GM19035 (cell line): Measurements from ENCODE around the gene WNT16.
"Not testable (repeated sequence)": the region's sequence is repeated elsewhere in the genome, so short reads cannot be mapped to it uniquely, and the experiment has no call there.

ENCODE experiments used
- ATAC-seq: cut with Tn5 transposase; IDR thresholded peaks from one replicate; pipeline ENCODE4 v1.9.1; 2021; ENCODE audit not compliant: unreplicated experiment

Gene WNT16

DNA sequence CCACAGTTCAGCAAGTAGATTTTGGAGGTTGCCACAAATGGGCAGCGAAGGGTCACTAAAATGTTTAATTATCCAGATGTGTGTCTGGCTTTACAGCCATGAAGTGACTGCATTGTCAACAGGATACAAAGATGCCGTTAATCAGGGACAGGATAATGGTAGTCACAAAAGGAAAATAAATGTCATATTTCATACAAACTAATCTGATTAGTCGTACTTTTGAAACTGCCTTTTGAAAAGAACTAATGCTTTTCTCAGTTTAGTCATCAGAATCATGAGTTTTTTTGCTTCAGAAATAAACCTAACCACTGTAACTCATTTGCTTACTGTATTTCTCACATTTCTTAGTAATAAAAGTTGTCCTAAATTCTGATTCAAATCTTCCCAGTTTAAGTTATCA is 22.2 kb upstream of the WNT16 start:
- ATAC-seq: no peak

DNA sequence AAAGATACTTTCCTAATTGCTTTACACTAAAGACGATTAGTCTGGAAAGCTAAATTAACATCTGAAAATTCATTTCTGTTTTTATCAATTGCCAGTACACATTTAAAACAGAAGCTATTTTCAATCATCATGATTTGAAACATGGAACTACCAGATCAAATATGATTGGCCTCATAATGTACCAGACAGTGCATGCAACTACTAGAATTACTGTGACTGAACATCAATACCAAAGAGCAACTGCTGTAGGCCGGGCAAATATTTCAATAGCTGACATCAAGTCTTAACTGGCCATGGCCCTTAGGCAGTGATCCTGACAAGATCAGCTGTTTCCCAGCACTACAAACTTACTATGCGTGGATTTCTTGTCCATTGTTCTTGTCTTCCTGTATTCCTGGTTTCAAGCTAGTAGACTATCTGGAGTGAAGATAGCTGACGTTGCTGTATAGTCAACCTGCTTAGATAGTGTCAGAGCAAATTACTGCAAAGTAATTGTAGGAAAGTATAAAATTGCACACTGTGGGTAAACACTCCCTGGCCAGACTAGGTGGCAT is 21.7 kb upstream of the WNT16 start:
- ATAC-seq: peak; percentile 40

DNA sequence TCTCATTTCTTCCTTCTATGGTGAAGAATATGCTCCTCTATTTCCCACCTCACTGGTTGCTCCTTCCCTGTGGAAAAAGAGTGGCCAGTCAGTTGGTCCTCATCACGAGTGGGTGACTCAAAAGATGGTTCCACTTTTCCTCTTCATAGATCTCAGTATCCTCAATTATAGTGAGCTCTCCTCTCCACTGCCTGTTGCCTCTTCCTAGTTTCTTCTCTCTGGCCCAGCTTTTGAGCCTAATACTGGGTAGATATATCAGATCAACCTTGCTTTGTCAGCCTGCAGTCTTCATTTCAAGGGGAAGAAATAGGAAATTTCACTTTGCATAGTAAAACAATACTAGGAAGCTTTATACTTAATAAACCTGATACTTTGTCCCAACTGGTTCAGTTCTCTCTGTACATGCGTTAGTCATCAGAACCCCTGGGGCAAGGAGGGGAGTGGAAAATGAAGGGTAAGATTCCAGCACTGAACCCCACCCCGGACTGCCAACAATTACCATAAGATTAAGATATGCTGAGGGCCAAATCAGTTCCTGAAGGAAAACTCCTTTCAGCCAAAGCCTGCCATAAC is 15.5 kb upstream of the WNT16 start:
- ATAC-seq: peak; percentile 4

DNA sequence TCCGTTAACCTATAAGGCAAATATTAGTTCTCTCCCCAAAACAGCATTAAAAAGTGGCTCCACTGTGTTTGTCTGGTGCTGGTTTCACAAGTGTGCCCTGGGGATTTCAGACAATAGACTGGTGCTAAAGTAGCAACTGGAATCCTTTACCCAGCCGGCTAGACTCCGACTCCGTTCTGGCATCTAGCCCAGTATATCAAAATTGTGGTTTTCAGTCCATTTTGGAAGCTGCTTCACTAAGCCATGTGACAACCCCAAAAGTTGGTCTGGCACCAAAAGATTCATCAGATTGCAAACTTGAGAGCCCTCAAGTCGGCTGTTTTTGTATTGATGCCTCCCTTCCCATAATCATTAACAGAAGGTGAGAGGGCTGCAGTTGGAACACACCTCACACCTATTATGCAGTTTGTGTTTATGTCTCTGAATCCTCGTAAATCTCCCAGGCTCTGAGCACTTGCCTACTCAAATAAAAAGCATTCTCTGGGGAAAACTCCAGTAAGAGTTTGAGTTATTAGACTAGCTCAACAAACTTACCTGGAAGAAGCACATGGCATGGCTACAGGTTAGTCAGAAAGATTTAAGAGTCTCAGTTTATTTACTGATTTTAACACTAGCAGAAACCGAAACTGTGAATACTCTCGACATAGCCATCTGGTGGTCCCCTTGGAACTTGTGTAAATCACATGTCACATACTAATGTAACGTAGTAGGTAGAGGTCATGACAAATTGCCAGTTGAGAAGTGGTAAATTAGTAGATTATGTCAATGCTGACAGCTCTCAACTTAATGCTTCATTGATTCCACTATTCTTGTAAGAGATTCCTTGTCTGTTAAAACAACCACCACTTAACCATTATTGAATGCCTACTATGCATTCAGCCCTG is 14.8 kb upstream of the WNT16 start:
- ATAC-seq: peak; percentile 93

DNA sequence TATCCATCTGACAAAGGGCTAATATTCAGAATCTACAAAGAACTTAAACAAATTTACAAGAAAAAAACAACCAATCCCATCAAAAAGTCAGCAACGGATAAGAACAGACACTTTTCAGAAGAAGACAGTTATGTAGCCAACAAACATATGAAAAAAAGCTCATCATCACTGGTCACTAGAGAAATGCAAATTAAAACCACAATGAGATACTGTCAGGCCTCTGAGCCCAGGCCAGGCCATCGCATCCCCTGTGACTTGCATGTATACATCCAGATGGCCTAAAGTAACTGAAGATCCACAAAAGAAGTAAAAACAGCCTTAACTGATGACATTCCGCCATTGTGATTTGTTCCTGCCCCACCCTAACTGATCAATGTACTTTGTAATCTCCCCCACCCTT is 13.6 kb upstream of the WNT16 start:
- not testable (repeated sequence) for ATAC-seq

DNA sequence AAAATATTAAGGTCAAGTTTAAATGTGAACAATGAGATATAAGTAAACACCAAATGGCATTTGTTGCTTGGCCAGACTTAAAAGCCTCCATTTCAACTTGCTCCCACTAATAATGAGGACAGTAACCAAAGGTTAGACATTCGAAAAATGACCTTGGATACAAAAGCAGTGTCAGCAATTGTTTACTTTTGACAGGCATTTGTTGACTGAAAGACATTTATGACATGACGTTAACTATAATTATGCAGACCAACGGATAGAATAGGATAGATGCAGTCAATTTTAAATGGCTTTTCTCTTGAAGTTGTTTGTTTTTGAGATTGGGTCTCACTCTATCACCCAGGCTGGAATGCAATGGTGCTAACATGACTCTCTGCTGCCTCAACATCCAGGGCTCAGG is 6.3 kb upstream of the WNT16 start:
- no peak for ATAC-seq

DNA sequence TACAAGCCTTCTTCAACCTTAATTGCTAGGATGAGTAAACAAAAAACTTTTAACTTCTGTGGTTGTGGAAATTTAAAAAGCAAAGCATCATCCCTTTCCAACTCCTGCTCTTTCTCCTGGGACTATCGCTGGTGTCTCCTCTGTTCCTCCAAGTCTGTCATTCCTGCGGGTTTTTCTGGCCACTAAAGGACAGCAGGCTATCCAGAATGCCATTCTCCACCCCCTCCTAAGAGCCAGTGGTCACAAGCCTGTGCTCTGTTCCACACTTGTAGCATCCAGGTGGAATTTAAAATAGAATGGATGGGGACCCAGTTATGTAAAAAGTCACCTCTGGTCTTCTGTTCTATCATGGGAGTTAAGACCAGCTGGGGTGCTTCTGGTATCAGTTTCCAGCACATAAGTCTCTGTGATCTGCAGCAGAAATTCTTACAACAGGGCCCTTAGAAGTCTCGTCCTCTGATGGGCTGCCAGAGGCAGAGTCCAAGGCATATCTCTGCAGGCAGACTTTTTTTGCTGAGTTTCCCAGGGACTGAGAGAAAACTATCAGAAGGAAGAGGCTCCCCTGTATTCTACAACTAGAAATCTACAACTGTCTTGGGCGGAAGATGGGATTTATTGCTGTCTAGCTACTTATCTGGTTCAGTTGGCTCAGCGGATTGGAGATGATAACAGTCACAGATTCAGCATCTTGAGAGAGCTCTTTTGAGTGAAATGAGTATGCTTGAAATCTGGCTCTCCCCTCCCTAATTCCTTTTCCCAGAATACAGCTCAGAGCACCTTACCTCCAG is 5.1 kb upstream of the WNT16 start:
- ATAC-seq: no peak

DNA sequence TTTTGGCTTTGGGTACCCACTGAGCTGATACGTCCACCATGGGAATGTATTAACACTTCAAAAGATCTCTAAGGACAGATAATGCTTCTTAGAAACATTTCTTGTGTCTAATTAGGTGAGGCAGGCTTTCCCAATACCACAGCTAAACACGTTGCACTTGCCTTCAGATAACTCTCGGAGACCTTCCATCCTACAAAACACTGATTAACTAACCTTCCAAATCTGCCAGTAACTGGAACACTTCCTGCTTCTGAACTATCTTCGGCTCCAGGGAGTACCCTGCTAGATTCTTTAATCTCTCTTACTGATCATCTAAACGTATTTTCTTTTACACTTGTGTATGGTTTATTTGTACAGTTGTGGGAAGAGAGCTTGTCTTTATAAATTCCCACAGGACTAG is 1.1 kb upstream of the WNT16 start:
- no peak for ATAC-seq

DNA sequence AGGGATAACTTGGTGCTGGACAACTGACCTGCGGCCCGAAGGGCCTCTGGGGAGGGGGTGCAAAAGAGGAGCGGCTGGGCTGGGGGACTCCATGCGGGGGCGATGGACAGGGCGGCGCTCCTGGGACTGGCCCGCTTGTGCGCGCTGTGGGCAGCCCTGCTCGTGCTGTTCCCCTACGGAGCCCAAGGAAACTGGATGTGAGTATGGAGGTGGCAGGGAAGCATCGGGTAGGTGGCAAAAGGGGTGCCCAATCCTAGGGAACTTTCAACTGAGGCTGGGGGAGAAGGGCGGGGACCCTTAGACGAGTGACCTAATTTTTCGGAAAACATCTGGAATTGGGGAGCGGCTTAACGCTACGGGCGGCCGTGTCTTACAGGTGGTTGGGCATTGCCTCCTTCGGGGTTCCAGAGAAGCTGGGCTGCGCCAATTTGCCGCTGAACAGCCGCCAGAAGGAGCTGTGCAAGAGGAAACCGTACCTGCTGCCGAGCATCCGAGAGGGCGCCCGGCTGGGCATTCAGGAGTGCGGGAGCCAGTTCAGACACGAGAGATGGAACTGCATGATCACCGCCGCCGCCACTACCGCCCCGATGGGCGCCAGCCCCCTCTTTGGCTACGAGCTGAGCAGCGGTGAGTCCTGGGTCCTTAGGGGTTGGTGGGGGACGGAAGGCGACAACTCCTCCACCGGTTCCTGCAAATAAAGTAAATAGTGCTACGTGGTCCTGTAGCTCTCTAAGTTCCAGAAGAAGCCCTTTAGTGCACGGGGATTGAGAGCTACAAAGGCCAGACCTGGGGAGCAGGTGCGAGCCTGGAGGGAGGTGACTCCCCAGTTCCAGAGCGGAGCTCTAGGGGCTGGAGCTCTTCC is 622 bp downstream of the WNT16 start:
- peak; percentile 68 for ATAC-seq

DNA sequence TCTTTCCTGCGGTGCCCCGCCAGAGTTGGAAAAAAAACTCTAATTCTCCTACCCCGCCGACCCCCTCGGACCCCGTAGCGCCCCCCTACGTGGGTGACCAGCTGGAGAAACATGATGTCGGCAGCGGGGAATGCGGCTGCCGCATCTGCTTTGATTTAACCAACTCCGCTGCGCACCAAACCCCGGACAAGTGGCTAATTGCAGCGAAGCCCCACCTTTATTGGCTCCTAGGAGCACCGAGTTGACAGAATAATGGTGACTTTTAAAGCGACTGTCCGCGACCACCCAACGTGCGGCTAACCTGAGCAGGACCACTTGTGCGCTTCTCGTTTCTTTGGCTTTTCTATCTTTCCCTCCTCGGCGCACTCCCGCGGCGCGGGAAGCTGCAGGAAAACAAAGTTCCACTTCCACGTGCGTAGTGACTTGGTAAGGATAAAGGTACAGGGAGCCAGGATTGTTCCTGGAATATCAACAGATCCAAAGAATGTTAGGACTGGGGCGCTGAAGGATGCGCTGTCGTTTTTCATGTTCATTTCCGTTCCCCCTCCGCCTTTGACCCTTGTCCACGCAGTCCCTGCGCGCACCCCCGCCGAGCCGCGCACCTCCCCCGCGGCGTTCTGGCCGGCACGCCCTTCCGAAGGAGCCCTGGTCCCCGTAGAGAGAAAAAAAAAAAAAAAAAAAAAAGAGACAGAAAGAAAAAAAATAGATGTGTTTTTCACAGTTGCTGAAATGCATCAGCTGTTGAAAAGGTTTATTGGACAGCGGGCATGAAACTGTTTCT is 1.4 kb downstream of the WNT16 start:
- peak; percentile 41 for ATAC-seq

DNA sequence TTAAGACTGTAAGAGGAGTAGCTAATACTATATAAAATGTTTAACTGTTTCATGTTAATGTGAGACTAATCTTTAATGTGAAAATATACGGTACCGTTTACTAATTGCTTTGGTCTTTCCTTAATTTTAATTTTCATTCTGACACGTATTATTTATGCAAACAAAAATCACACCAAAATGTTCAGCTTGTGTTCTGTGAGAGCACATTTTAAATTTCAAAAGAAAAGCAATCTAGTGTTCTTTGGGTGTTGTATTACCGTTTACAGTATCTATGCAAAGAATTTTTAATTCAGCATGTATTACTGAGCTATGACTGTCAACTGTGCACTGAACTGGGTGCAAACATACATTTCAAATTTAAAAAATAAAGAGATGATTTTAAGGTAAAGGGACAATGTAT is 2.2 kb downstream of the WNT16 start:
- ATAC-seq: no peak

DNA sequence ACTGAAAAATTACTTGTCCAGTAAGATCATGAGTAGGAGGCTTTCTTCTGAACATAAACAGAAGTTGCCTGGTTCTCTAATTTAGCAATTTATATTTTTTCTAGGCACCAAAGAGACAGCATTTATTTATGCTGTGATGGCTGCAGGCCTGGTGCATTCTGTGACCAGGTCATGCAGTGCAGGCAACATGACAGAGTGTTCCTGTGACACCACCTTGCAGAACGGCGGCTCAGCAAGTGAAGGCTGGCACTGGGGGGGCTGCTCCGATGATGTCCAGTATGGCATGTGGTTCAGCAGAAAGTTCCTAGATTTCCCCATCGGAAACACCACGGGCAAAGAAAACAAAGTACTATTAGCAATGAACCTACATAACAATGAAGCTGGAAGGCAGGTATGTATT is 2.8 kb downstream of the WNT16 start:
- no peak for ATAC-seq

DNA sequence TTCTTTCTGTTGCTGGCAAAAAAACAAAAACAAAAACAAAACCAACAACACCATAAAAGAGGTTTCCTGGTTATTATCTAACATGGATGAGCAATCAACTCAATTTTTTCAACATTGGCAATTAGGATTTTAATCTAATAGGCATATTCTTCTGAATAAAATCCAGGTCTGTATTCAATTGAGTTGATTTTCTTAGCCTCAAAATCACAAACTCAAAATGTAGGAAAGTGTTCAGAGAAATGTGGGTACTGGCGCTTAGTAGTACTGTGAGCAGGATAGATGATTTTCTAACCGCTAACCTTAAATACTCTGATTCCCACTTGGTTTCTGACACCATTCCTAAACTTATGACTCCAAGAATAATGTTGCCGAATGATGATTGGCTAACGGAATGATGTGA is 5.6 kb downstream of the WNT16 start:
- ATAC-seq: no peak

DNA sequence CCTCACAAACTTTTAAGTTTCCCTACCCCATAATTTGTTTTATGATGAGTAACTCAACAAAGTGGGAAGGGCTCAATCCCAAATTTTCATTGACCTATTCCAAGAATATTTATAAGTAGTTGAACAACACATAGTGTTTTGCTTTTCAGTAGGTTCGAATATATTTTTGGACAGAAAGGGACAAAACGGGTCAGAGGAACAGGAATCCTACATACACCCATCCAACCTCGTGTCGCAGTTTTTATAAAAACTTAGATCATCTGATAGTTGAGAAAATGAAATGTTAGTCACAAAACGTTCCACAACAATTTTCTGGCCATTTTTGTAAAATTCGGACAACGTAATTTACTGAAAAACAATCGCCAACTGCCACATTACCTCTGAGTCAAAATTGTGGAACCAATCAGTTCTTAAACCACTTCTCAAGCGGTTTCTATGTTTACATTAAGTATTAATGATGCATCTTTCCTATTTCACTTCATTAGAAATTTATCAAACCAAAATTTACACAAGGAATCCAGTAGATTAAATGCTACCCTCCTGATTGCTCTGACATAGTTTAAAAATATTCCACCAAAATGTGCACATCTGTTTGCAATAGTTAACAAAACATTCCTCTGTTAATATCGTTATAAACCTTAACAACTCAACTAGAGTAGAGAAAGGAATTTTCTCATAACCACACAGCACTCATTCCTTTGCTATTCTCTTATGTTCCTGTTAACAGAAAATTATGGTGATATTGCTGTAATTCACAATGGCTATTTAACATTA is 6.3 kb downstream of the WNT16 start:
- no peak for ATAC-seq

DNA sequence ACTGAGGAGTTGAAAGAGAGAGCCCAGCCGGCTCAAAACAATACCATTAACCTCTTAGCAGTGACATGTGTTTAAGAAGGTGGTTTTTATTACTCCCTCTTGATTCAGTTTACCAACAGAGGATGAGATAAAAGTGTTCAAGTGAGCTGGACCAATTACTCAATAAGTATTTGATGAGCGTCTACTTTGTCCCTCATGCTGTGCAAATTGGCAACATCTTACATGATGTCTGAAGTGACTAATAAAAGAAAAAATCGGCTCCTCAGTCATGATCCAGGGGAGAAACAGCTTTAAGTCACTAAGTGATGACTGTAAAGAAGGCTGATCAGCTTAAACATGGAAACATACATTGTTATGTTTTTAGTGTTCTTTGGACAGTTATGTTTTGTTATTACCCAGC is 7.8 kb downstream of the WNT16 start:
- no peak for ATAC-seq

DNA sequence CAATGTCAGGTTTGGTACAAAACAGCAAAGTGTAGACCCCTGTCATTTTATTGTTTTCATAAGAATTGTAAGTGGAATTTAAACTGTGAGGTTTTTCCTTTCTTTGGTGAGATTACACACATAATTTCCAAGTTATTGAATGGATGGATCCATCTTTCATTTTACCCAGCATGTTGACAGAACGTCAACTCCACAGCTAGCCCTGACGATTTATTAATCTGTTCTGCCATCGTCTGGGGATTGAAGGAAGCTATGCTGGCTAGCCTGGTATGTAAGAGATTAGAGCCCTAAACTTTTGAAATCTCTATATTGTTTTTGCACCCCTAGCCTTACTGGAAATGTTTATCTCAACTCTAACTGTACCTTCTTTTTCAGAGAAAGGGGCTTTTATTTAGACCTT is 8.6 kb downstream of the WNT16 start:
- ATAC-seq: no peak

DNA sequence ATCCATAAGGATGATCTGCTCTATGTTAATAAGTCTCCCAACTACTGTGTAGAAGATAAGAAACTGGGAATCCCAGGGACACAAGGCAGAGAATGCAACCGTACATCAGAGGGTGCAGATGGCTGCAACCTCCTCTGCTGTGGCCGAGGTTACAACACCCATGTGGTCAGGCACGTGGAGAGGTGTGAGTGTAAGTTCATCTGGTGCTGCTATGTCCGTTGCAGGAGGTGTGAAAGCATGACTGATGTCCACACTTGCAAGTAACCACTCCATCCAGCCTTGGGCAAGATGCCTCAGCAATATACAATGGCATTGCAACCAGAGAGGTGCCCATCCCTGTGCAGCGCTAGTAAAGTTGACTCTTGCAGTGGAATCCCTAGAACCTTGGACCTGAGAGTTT is 10.3 kb downstream of the WNT16 start:
- no peak for ATAC-seq

DNA sequence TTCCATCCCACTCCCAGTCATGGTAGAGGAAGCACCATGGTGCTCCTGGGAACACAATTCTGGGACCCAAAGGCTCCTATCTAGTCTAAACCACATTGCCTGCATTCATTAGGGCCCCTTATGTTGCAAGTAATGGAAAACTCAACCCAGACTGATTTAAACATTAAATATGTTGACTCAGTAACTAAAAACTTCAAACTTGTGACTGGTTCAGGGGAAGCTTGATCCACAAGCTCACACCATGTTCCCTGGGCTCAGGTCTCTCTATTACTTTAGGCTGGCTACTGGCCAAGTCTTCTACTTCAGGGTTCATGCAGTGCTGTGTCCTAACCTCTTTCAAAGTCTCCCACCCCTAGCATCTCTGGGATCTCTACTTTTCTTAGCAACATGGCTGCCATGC is 13.1 kb downstream of the WNT16 start:
- ATAC-seq: no peak

DNA sequence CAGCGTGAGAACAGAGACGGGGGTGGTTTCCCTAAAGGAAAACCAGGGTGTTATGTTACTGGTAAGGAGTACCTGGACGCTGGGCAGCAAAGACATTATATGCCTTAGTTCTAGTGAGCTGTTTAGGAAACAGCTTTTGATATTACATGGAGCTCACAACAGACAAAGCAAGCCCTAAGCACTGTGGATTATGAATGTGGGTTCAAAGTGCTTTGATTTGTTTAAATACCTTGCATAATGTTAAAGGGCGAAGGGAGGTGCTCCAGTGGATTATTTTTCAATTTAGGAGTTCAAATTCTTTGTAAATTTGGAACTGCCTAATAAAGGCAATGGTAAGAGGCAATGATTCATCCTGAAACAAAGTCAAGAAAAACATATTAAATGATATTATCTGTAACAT is 13.8 kb downstream of the WNT16 start:
- ATAC-seq: no peak
